Muscle of leg (tissue), 11 donors: Measurements from ENCODE around the gene JAKMIP1. TPM values are rescaled to one million over a fixed set of nuclear protein-coding genes. Genes with fewer than 3 reads are reported as not detected.

Experiments used
- DNase-seq: peaks from one replicate; pipeline ENCODE4 v3.0.0; 2013
- H3K27ac ChIP-seq: one replicate; pipeline ENCODE4 v1.5.1; 2013; ENCODE audit warnings: mild to moderate bottlenecking, low read length, control low read depth
- H3K27me3 ChIP-seq: one replicate; pipeline ENCODE4 v1.6.1; 2013; ENCODE audit warnings: low read length; ENCODE audit not compliant: control insufficient read depth, insufficient read depth
- H3K36me3 ChIP-seq: one replicate; pipeline ENCODE4 v1.6.1; 2013; ENCODE audit warnings: low read length; ENCODE audit not compliant: control insufficient read depth, insufficient read depth
- H3K4me1 ChIP-seq: one replicate; pipeline ENCODE4 v1.6.1; 2013; ENCODE audit warnings: low read length; ENCODE audit not compliant: control insufficient read depth, insufficient read depth
- H3K4me3 ChIP-seq: one replicate; pipeline ENCODE4 v1.5.1; 2013; ENCODE audit warnings: low read length, control low read depth
- H3K9me3 ChIP-seq: replicated peaks from 2 replicates; pipeline ENCODE4 v1.6.1; 2013; ENCODE audit warnings: low read depth, low read length; ENCODE audit not compliant: control insufficient read depth
- WGBS: methylation state at CpG from one replicate; pipeline ENCODE4 v1.1.5; 2013; ENCODE audit warnings: missing lambda C conversion rate; ENCODE audit not compliant: insufficient coverage; 5-methylcytosine and 5-hydroxymethylcytosine counted together
- polyA plus RNA-seq, 8 donors: library from polyadenylated mRNA; unstranded; fragments of 120-200 nt; gene quantifications; one replicate each; pipeline versions ENCODE4 v1.2.1 to v1.2.3, GENCODE V29; 2013; ENCODE audit warnings: inconsistent platforms in 1 of 8, low replicate concordance in 1 of 8; ENCODE audit not compliant: insufficient read length in 8 of 8, insufficient read depth in 1 of 8
- total RNA-seq: library from RNA; stranded (reverse); fragments of 120-200 nt; gene quantifications from one replicate; pipeline ENCODE4 v1.2.4, GENCODE V29; 2013

JAKMIP1 gene
- total and polyA plus RNA-seq, 9 donors: 0.04 to 0.39 TPM; not detected in 7

- DNase-seq: no peak
- WGBS: no CpG with 5 or more reads among the region's 4 CpGs
- Histone ChIP-seq H3K27me3 (peaks cover 4% of the 10 kb centered on the region), H3K27ac (no peak overlapping the region), H3K4me1 (peaks cover 3% of the 10 kb centered on the region), H3K36me3 (no peaks in the 10 kb centered on the region), H3K4me3 (no peak overlapping the region), H3K9me3 (peaks cover 23% of the 10 kb centered on the region)
Measured at GRCh38 chr4:6055030-6055429, 145.3 kb downstream of the JAKMIP1 start.

- DNase-seq: no peak
- Histone ChIP-seq H3K27ac (no peak overlapping the region), H3K36me3 (no peaks in the 10 kb centered on the region), H3K9me3 (peaks cover 16% of the 10 kb centered on the region), H3K4me1 (peaks cover 3% of the 10 kb centered on the region), H3K27me3 (peaks cover 6% of the 10 kb centered on the region), H3K4me3 (no peak overlapping the region)
- 53% methylated on average over 15 of the region's 16 CpGs for WGBS
Measured at GRCh38 chr4:6054162-6054922, 146.0 kb downstream of the JAKMIP1 start.

GRCh38 chr4:6052679-6053078 is 147.7 kb downstream of the JAKMIP1 start:
- Histone ChIP-seq H3K36me3 (no peaks in the 10 kb centered on the region), H3K9me3 (peaks cover 4% of the 10 kb centered on the region), H3K4me3 (no peak overlapping the region), H3K4me1 (peaks cover 3% of the 10 kb centered on the region), H3K27ac (no peak overlapping the region), H3K27me3 (peaks cover 6% of the 10 kb centered on the region)
- DNase-seq: no peak
- WGBS: 74% methylated on average over 3 of the region's 6 CpGs

DNA sequence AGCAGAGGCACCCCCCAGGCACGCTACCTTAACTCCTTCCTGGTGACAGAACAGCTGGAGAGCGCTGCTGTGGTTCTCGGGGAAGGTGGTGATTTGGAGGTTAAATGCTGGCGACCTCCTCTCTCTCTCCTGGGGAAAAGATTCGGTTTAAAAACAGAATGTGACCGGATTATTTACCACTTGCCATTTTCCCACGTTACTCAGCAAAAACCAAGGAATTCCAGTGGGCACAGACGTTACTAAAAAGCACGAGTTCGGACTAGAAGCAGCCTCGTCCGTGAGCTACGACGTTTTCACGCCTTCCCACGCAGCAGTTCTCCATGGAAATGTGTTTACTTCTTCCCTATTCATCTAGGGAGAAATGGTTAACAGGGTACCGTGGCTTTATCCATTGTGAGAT is 149.8 kb downstream of the JAKMIP1 start:
- Histone ChIP-seq H3K4me1 (peaks cover 3% of the 10 kb centered on the region), H3K36me3 (no peaks in the 10 kb centered on the region)

GRCh38 chr4:6049985-6050384 is 150.4 kb downstream of the JAKMIP1 start:
- H3K4me3 ChIP-seq: no peak overlapping the region
- WGBS: 52% methylated on average over 3 of the region's 8 CpGs
- H3K4me1 ChIP-seq: peaks cover 3% of the 10 kb centered on the region
- no peaks in the 10 kb centered on the region for H3K9me3 ChIP-seq
- DNase-seq: no peak
- H3K36me3 ChIP-seq: no peaks in the 10 kb centered on the region
- peaks cover 9% of the 10 kb centered on the region for H3K27me3 ChIP-seq
- H3K27ac ChIP-seq: no peak overlapping the region

More for the DNA sequence above, 149.8 kb downstream of the JAKMIP1 start:
- Histone ChIP-seq H3K27me3 (peaks cover 9% of the 10 kb centered on the region), H3K27ac (no peak overlapping the region), H3K9me3 (no peaks in the 10 kb centered on the region), H3K4me3 (no peak overlapping the region)
- no peak for DNase-seq
- WGBS: 20% methylated on average over 3 of the region's 17 CpGs

DNA sequence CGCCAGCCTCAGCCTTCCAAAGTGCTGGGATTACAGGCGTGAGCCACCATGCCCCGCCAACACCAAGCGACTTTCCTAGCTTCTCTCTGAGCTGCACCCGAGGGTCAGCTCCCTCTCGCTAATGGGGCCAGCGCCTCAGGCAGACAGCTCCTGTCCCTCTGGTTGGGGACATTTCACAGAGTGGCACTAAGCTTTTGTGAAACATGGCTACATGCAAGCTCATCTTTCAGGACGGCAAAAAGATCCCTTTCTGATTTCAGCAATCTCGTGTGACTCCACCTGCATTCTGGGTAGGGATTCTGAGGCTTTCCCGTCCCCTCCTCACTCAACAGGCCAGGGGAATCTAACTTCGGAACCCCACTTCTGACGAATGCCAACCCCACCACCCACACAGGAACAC is 151.1 kb downstream of the JAKMIP1 start:
- DNase-seq: no peak
- WGBS: 83% methylated on average over 12 of the region's 12 CpGs
- H3K36me3 ChIP-seq: no peaks in the 10 kb centered on the region
- H3K4me3 ChIP-seq: no peak overlapping the region
- no peaks in the 10 kb centered on the region for H3K9me3 ChIP-seq
- H3K27ac ChIP-seq: no peak overlapping the region
- H3K27me3 ChIP-seq: peaks cover 8% of the 10 kb centered on the region
- H3K4me1 ChIP-seq: peaks cover 3% of the 10 kb centered on the region

GRCh38 chr4:6048537-6048936 is 151.8 kb downstream of the JAKMIP1 start:
- Histone ChIP-seq H3K9me3 (no peaks in the 10 kb centered on the region), H3K27me3 (peaks cover 9% of the 10 kb centered on the region), H3K27ac (no peak overlapping the region), H3K4me3 (no peak overlapping the region), H3K4me1 (peaks cover 3% of the 10 kb centered on the region), H3K36me3 (no peaks in the 10 kb centered on the region)
- DNase-seq: no peak
- 70% methylated on average over 12 of the region's 12 CpGs for WGBS

DNA sequence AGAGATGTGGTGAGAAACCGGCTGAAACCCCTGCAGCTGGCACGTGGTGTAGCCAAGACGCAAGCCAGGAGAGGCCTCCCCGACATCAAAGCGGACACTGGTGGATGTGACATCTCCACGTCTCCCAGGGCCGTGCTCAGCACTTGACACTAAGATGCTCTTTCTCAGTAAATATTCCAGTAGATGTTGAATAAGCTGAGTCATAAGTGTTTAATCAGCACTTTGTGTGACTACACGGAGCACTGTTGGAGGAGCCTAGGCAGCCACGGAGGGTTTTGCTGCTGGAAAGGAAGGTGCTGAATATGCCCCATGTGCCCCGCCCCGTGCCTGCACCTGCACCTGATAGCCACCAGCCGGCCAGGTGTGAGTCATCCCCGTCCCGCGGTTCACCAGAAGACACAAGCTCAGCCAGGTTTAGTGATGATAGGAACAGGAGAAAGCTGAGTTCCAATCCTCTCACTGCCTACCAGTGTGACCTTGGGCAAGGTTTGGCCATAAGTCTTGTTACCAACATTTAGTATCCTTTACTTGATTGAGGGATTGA is 153.1 kb downstream of the JAKMIP1 start:
- WGBS: 68% methylated on average over 11 of the region's 15 CpGs
- Histone ChIP-seq H3K36me3 (no peaks in the 10 kb centered on the region), H3K4me3 (no peak overlapping the region), H3K27ac (no peak overlapping the region), H3K27me3 (peaks cover 9% of the 10 kb centered on the region), H3K9me3 (no peaks in the 10 kb centered on the region), H3K4me1 (peaks cover 3% of the 10 kb centered on the region)
- DNase-seq: no peak

- Histone ChIP-seq H3K4me1 (peaks cover 3% of the 10 kb centered on the region), H3K9me3 (no peaks in the 10 kb centered on the region), H3K27ac (no peak overlapping the region), H3K36me3 (no peaks in the 10 kb centered on the region), H3K4me3 (no peak overlapping the region), H3K27me3 (peaks cover 9% of the 10 kb centered on the region)
- 83% methylated on average over 14 of the region's 14 CpGs for WGBS
- DNase-seq: no peak
Measured at GRCh38 chr4:6046526-6047129, 153.7 kb downstream of the JAKMIP1 start.

DNA sequence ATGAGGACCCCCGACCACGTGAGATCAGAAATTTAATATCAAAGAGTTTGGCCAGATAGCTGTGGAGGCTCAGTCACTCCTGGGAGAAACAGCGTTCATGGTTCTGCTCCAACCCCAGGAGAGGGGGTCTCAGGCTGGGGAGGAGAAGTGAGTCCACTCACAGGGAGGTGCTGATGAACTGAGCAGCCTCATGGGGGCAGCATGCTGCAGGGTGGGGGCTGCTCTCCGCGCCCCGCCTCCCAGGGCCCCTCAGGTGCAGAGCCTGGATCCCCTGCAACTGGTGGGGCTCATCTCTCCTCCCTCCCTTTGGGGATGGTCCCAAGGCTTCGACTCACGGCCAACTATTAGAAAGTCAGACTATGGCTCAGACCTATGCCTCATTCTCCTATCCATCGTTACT is 155.5 kb downstream of the JAKMIP1 start:
- 23% methylated on average over 6 of the region's 9 CpGs for whole genome bisulfite sequencing
- no peaks in the 10 kb centered on the region for H3K9me3 ChIP-seq
- H3K27ac ChIP-seq: no peak overlapping the region
- DNase-seq: no peak
- no peak overlapping the region for H3K4me3 ChIP-seq
- H3K27me3 ChIP-seq: peaks cover 9% of the 10 kb centered on the region
- no peaks in the 10 kb centered on the region for H3K36me3 ChIP-seq
- H3K4me1 ChIP-seq: no peaks in the 10 kb centered on the region
